GM21717 (cell line): Measurements from ENCODE around the gene KLRC4.
"Not testable (repeated sequence)": the region's sequence is repeated elsewhere in the genome, so short reads cannot be mapped to it uniquely, and the experiment has no call there.

Source experiments
- ATAC-seq: cut with Tn5 transposase; IDR thresholded peaks from one replicate; pipeline ENCODE4 v1.9.1; 2021; ENCODE audit warnings: mild to moderate bottlenecking, moderate library complexity; ENCODE audit not compliant: unreplicated experiment

Gene KLRC4

DNA sequence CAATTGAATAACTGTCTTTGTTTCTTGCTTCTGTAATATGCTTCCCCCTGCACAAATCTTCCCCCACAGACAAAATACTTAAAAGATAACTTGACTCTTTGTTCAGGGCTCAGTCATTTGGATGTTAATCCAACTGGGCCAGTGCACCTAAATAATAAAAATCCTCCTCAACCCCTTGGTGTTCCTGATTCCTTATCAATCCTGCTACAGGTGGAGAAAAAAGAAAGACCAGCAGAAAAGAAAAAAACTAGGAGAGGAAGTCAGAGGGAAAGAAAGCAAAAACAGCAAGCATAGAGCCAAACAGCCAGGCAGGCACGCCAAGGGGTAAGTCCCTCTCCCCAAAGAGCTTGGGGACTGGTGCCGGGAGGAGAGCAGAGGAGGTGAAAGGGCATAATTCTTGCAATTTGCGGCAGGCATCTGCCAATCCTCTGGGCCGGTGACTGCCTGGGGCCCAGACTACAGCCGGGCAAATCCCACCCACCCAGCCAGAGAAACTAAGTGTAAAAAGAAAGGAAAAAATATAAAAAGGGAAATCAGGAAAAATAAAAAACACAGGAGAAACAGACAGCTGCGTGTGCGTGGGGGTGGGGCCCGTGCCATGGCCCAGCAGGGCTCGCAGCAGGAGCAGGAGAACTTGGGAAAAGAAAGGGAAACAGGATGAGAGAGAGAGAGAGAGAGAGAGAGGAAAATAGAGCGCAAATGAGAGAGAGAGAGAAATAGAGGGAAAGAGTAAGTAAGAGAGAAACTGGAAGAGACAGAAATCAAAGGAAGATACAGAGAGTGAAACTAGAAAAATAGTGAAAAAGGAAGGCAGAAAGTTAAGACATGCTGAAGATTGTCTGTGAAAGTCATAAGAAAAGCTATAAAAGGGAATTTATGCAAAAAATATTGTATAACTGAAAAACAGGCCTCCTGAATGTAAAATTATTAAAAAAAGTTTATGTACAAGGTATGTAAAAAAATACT, 41.1 kb downstream of the KLRC4 start:
- no peak for ATAC-seq

DNA sequence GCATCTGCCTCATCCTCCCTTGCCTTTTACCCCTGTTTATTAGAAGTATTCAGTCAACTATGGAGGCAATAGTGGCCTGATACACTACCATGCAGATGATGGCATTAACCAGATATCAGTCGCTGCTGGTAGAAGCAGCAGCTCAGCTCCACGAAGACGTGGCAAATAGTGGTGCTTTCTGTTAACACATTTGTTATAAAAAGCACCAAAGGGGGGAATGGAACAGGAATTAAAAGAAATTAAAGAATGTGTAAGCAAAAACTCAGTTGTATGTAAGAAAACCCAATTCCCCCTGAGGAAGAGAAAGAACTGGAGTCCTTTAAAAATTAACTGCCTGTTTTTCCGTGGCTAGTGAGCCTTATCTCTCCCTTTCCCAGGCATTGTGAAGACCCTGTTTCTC, 41.8 kb downstream of the KLRC4 start:
- ATAC-seq, result not testable (repeated sequence)

DNA sequence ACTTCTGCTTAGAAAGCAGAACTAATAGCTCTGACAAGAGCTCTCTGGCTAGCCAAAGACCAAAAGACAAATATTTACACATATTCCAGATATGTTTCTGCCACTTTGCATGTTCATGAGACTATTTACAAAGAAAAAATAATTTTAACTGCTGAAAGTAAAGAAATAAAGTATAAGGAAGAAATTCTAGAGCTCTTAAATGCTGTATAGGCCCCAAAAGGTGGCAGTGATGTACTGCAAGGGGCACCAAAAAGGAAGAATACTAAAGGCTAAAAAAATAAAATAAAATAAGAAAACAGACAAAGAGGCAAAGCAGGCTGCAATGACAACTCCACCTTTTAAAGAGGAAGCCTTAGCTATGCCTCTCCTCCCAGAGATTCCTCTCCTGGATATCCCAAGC, 42.7 kb downstream of the KLRC4 start:
- ATAC-seq, result no peak

DNA sequence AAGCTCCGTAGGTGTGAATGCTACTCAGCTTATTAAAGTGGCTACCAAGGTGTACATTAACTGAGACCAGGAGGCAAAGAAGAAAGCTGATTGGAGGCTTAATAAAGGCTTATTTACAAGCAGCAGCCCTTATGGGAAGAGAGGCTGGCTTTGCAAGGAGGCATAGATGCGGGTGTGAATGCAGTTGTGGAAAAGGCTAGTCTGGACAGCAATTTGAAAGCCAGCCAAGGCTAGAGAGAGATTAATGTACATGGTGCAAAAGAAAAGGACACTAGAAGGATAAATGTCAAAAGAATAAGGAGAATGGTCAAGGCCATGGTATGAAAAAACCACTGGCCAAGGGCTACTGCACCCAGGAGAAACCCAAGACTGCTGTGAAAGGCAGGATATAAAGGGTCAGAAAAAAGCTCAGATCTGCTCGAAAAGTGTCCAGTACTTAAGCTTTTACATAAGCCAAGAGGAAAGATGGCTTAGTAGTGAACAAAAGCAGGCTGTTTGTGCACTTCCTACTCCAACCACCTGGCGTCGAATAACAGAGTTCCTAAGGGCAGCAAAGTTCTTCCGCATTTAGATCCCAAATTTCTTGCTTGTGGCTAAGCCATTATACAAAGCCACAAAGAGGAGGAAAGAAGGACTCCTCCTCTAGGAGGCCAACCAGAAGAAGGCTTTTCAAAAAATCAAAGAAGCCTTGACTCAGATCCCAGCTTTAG, 43.7 kb downstream of the KLRC4 start:
- no peak for ATAC-seq

DNA sequence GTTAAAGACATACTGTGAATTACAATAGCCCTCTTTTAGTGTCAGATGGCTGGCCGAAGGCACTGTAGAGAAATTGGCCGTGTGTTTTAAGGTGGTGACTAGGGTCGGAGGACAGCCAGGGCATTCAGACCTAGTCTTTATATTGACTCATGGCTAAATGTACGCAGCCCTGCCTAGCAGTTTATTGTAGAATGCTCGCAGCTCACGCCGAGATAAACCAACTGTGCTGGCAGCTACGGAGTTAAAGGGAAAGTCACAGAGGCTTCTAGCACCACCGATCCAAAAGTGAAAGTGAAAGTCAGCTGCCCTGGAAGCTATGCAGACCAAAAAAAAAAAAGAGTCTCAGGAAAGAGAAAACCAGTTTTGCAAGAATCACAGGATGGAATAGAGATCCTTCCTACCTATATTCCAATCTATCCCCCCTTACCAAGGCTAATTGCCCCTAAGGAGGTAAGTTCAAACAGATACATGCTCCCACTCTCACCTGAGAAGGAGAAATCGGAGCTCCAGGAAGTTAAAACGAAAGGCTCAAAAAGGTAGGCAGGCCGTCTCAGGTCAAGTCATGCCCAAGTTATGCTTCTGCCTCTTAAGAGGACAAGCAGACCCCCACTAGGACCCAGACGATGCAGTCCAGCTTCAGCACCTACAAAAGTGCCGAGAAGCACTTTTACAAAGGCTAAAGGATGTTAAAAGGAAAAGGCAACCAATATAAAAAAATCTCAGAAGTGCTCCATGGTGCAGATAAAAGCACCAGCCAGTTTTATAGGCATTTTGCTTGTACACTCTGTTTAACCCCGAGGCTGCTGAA, 44.5 kb downstream of the KLRC4 start:
- ATAC-seq, result peak; percentile 63

DNA sequence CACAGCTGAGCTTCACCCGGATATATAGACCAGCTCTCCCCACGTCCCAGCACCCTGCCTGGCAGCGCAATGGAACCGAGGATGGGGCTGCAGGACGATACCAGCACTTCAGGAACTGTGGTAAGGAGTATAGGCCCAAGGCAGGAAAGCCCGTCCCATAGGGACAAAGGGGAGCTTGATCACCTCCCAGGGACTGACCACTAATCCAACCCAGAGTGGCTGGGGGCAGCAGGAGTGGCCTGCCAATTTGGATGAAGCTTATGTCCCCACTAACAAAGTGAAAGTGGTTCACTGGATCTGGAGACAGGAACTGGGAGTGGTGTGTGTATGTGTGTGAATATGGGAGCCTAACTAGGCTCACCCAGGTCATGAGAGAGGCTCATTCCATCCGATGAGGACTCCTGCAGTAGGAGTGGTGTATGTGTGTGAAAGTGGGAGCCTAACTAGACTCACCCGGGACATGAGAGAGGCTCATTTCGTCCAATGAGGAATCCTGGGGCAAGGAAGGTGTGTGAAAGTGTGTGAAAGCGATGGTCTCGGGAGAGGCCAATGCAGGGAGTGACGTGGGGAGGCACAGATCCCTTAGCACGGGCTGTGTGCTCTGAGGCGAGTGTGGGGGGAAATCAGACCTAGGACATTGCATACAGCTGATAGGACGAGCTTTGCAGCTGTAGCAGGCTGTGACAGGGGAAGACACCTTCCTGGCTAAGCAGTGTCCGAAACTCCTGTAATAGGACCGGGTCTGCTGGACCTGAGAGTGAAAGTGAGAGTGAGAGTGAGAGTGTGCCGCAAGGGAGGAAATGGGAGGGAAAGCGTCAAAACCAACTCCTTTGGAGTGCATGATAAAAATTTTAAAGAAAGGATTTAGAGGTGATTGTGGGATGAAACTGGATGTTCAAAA, 45.4 kb downstream of the KLRC4 start:
- ATAC-seq, result peak; percentile 76

DNA sequence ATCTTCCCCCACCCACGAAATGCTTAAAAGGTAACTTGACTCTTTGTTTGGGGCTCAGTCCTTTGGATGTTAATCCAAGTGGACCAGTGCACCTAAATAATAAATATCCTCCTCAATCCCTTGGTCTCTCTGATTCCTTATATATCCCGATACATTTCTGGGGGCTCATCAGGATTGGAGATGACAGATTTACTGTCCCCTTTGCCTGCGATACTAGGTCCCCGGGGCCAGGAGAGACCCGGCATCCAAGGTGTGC, 46.0 kb downstream of the KLRC4 start:
- ATAC-seq, result no peak

DNA sequence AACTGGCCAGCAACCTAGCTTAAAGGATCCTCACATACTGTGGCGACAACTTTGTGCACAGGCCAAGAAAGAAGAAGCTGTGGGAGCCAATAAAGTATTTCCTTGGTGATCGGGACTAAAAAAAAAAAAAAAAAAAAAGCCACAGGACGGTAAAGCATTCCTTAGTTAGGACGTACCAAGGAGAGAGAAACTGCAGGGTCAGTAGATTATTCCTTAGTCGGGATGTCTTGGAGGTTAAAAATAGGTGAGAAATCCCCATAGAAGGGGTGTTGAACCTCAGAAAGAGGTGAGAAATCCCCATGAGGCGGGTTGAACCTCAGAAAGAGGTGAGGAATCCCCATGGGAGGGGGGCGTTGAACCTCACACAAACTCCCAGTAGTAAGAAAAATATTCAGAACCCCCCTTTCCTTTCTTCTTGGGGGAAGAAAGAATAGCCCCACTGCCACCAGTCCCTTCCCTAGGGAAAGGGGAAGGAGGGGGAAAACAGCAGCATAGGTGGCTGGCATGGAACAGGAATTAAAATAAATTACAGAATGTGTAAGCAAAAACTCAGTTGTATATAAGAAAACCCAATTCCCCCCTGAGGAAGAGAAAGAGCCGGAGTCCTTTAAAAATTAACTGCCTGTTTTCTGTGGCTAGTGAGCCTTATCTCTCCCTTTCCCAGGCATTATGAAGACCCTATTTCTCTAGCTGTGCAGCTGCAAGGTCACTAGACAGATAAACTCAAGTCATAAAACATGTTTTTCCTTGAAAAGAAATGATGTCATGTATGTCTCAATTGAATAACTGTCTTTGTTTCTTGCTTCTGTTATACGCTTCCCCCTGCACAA, 46.5 kb downstream of the KLRC4 start:
- ATAC-seq, result no peak

DNA sequence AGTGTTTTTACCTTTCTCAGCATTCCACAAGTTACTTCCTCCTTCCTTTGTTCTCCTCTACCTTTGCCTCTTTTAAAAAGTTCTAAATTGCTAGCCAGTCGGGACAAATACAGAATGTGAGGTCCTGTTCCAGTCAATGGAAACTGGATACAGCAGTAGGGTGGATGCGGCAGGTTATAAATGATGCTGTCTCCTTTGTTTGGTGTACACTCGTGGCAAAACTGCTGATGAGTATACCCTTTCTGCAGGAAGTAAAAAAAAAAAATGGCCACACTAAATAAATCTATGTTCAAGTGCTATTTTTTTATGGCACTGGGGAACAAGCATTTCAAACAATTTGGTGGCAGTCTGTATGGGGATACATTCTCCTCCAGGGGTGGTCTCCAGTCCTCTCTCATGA, 47.2 kb downstream of the KLRC4 start:
- ATAC-seq, result no peak

DNA sequence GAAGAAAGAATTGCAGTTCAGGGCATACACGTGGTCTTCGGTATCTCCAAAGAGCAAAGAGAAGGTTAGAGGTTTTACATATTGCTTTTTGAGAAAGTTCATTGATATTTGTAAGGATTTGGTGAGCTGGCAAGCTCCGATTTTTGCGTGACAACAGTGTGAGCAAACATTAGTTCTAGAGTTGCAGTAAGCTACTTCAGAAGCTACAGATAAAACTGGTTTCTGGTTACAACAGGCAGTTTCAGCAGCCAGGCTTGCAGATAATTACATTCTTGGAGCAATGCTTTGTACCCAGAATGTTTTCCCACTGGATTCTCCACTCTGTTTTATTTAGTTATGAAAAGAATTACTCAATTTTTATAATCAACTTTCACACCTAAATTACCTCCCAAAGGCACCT, 47.9 kb downstream of the KLRC4 start:
- no peak for ATAC-seq

DNA sequence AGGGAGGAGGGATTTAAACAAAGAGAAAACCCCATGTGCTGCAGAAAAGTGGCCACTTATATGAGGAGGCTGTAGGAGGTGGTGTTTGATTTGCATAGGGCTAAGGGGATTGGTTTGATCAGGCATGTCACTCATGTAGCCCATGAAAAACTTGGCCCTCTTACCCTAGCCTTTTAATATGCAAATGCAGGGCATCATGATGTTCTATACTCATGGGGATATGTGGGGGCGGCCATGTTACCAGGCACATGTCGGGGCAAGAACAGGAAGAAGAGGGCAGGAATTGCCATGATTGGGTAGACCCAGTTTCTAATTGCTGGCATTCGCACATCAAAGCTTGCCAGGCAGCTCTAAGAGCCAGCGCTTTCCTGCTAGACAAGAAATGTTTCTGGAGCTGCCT, 48.5 kb downstream of the KLRC4 start:
- ATAC-seq, result no peak

DNA sequence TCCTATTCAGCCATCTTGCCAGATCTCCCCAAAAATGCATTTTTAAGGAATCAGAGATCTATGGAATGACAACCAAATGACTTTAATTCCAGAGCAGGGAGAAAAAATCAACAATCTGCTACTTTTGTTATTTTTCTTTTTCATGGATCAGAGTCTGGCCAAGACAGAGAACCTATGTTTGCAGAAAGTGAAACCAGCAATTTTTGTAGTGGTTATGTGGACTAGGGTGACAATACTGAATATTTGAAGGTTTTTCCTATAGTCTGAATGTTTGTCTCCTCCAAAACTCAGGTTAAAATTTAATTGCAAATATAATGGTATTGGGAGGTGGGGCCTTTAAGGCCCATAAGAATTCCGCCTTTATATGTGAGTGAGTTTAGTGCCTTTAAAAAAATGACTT, 50.6 kb downstream of the KLRC4 start:
- no peak for ATAC-seq

DNA sequence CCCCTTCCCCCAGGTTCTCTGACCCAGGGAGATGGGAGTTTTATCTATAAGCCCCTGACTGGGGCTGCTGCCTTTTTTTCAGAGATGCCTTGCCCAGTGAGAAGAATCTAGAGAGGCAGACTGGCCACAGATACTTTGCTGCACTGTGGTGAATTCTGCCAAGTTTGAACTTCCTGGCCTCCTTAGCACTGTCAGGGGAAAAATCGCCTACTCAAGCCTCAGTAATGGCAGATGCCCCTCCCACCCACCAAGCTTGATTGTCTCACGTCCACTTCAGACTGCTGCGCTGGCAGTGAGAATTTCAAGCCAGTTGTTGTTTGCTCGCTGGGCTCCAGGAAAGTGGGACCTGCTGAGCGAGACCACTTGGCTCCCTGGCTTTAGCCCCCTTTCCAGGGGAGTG, 51.4 kb downstream of the KLRC4 start:
- no peak for ATAC-seq
